RWPE1 (cell line): ENCODE results near the gene MB21D2.

Source experiments
- CTCF ChIA-PET: fragments of 350-600 bp; sonication (Branson Sonifier 250); formaldehyde crosslinking; extraction: SDS; loops from one replicate; lab custom pipeline; 2021; lab: Yijun Ruan, JAX
- POLR2A ChIA-PET: fragments of 400-600 bp; formaldehyde crosslinking; extraction: SDS; loops from one replicate; lab custom pipeline; 2020; ENCODE audit warnings: antibody characterized with exemption; ENCODE audit not compliant: low non-redundant PET; lab: Yijun Ruan, JAX
- DNase-seq: peaks from one replicate; pipeline ENCODE4 v3.0.0; 2012; ENCODE audit warnings: low spot score
- H3K27ac ChIP-seq: fragments of 450-650 bp; 2 replicates; pipeline ENCODE4 v1.5.1; 2017
- TF ChIP-seq, protein P1 (sequence below): fragments of 450-650 bp; conservative IDR thresholded peaks from 2 replicates; pipeline ENCODE4 v1.5.1; 2017; ENCODE audit warnings: low read depth, mild to moderate bottlenecking

MB21D2 gene

DNA sequence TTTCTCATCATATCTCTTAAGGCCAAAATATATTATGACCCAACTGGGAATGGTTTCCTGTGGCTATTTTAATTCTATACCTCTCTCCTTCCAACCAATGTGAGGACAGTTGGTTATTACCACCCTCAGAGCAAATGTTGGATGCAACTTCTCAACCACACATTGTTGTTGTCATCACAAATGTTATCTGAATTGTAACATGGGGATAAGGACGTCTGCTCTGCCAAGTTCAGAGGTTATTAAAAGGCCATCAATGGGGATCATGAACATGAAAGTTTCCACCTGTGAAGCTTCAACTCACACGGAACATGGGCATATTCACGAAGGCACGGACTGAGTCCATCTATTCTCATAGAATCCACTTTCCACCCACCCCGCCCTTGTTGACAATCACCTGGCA lies 46.8 kb downstream of the MB21D2 start:
- no peak overlapping the region for H3K27ac ChIP-seq
- POLR2A ChIA-PET, result no interaction called here
- CTCF ChIA-PET, result interaction anchor here (0.9 kb wide), 1 partner anchor 18 kb away, joined by 3 read pairs; no protein-coding TSS in a partner anchor
- TF ChIP-seq, protein P1, sequence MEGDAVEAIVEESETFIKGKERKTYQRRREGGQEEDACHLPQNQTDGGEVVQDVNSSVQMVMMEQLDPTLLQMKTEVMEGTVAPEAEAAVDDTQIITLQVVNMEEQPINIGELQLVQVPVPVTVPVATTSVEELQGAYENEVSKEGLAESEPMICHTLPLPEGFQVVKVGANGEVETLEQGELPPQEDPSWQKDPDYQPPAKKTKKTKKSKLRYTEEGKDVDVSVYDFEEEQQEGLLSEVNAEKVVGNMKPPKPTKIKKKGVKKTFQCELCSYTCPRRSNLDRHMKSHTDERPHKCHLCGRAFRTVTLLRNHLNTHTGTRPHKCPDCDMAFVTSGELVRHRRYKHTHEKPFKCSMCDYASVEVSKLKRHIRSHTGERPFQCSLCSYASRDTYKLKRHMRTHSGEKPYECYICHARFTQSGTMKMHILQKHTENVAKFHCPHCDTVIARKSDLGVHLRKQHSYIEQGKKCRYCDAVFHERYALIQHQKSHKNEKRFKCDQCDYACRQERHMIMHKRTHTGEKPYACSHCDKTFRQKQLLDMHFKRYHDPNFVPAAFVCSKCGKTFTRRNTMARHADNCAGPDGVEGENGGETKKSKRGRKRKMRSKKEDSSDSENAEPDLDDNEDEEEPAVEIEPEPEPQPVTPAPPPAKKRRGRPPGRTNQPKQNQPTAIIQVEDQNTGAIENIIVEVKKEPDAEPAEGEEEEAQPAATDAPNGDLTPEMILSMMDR, result no peak
- DNase-seq, result no peak

DNA sequence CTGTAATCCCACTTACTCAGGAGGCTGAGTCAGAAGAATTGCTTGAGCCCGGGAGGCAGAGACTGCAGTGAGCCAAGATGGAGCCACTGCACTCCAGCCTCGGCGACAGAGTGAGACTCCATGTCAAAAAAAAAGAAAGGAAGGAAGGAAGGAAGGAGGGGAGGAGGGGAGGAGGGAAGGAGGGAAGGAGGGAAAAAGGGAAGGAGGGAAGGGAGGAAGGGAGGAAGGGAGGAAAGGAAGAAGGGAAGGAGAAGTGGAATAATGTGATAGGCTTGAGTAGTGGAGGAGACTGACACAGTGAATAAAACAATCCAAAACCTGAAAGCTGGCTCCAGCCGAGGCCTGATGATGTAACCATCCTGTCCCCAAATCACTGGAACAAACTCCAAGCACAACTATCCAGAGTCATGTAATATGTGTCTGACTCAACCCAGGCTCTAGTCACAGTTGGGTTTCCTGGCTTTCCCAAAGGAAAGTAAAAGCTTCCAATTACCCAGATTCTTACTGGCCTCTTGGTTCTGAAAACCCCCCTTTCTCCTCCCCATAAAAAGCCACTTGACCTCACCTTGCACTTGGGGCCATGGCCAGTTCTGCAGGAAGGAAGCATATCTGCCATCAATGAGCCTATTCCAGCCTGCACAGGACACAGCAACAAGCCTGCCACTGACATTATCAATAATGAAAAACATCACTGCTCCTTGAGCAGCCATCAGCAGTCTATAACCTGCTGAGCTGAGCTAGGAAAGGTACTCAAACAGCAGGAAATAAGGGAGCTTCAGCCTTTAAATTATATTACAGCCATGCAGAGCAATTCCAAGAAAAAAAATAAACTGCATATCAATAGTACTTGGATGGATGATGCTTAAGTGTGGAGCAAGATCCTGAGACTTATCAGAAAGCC lies 48.3 kb downstream of the MB21D2 start:
- TF ChIP-seq, protein P1, result no peak
- ChIA-PET CTCF (no interaction called here), POLR2A (no interaction called here)
- no peak overlapping the region for H3K27ac ChIP-seq
- no peak for DNase-seq

- TF ChIP-seq, protein P1, result no peak
- CTCF ChIA-PET, result no interaction called here
- POLR2A ChIA-PET, result no interaction called here
- DNase-seq, result no peak
- H3K27ac ChIP-seq, result no peak overlapping the region
Observed at GRCh38 chr3:192867645-192868044, 50.0 kb downstream of the MB21D2 start.

DNA sequence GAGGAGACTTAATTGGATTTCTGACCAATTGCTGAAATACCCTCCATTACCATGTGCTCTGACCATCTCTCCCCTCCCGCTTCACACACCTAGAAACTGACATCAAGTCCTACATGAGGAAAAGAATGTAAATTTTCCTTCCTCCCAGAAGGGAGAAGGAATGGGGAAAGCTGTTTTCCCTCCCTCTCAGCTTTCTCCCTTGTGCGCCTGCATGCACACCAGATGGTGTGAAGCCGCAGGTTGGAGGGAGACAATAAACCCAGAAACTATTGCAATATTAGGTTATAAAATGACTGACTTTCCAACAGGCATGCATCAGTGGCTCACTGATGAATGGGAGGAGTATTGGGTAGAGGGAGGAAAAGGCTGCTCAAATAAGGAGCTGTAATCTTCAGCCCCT lies 50.9 kb downstream of the MB21D2 start:
- ChIA-PET CTCF (no interaction called here), POLR2A (no interaction called here)
- TF ChIP-seq, protein P1, result no peak
- H3K27ac ChIP-seq, result no peak overlapping the region
- no peak for DNase-seq

DNA sequence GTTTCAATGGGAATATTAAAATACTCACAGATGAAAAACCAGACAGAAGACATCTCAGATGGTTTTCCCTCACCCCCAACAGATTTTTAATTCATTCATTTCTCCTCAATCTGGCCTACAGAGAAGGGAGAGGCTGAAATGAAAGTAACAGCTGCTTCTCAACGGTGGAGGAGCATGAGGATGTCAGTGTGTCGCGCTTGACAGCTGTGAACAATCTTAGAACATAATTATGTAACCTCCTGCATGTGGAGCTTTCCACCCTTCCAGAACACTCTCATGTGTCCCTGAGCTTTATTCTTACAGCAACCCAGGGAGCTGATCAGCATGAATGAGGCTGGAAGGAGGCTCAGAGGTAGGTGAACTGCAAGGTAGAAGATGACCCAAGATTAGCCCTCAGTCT lies 52.7 kb downstream of the MB21D2 start:
- ChIA-PET POLR2A (no interaction called here), CTCF (interaction anchor here (0.7 kb wide), 1 partner anchor 9 kb away, joined by 3 read pairs; no protein-coding TSS in a partner anchor)
- TF ChIP-seq, protein P1, result no peak
- no peak overlapping the region for H3K27ac ChIP-seq
- DNase-seq, result no peak

- no peak overlapping the region for H3K27ac ChIP-seq
- ChIA-PET CTCF (interaction anchor here (0.7 kb wide), 1 partner anchor 356 kb away, joined by 4 read pairs; no protein-coding TSS in a partner anchor), POLR2A (no interaction called here)
- TF ChIP-seq, protein P1, result no peak
- DNase-seq, result no peak
Observed at GRCh38 chr3:192863091-192863420, 54.6 kb downstream of the MB21D2 start.
